Glutamatergic neuron (in vitro differentiated cells): ENCODE measurements around the gene EFHD2. TPM values are rescaled to one million over a fixed set of nuclear protein-coding genes. Genes with fewer than 3 reads are reported as not detected.

Experiments used
- DNase-seq: peaks from one replicate; pipeline ENCODE4 v3.0.0; 2022
- H3K27ac Mint-ChIP-seq: one replicate; pipeline ENCODE4 v1.8.0; 2020; ENCODE audit warnings: mild to moderate bottlenecking, mixed read lengths, inconsistent platforms; ENCODE audit not compliant: unreplicated experiment
- H3K27me3 Mint-ChIP-seq: one replicate; pipeline ENCODE4 v1.8.0; 2020; ENCODE audit warnings: mild to moderate bottlenecking, moderate library complexity, mixed read lengths, inconsistent platforms; ENCODE audit not compliant: unreplicated experiment
- H3K36me3 Mint-ChIP-seq: one replicate; pipeline ENCODE4 v1.8.0; 2020; ENCODE audit warnings: mild to moderate bottlenecking, mixed read lengths, inconsistent platforms; ENCODE audit not compliant: unreplicated experiment
- H3K4me1 Mint-ChIP-seq: one replicate; pipeline ENCODE4 v1.8.0; 2020; ENCODE audit warnings: mild to moderate bottlenecking, low read depth, mixed read lengths, inconsistent platforms; ENCODE audit not compliant: unreplicated experiment
- H3K4me3 Mint-ChIP-seq: one replicate; pipeline ENCODE4 v1.8.0; 2020; ENCODE audit warnings: mild to moderate bottlenecking, mixed read lengths, inconsistent platforms; ENCODE audit not compliant: unreplicated experiment
- H3K9me3 Mint-ChIP-seq: one replicate; pipeline ENCODE4 v1.8.0; 2020; ENCODE audit warnings: mild to moderate bottlenecking, moderate library complexity, mixed read lengths, inconsistent platforms; ENCODE audit not compliant: unreplicated experiment
- CTCF ChIP-seq: fragments of 200-600 bp; sonication (generic); IDR thresholded peaks from one replicate; pipeline ENCODE4 v1.5.0; 2021; ENCODE audit not compliant: partially characterized antibody, unreplicated experiment
- total RNA-seq: library from RNA; stranded (reverse); fragmentation: NEBNext Ultra II Directional; extraction: Animal tissue kit (Norgen Biotek cat#: 25700); gene quantifications from one replicate; pipeline ENCODE4 v1.2.1, GENCODE V29; 2021; ENCODE audit not compliant: unreplicated experiment

EFHD2 gene
- total RNA-seq, 1 donor from 2014 or later: 2.6 TPM

- peaks cover 10% of the 10 kb centered on the region for H3K36me3 Mint-ChIP-seq
- TF ChIP-seq CTCF: no peak
- peaks cover 2% of the 10 kb centered on the region for H3K9me3 Mint-ChIP-seq
- no peaks in the 10 kb centered on the region for H3K4me1 Mint-ChIP-seq
- peaks cover 2% of the 10 kb centered on the region for H3K27me3 Mint-ChIP-seq
- DNase-seq: no peak
- no peak overlapping the region for H3K27ac Mint-ChIP-seq
- H3K4me3 Mint-ChIP-seq: no peak overlapping the region
Measured at GRCh38 chr1:15397236-15397635, 12.5 kb upstream of the EFHD2 start.

GRCh38 chr1:15399710-15400109, 10.0 kb upstream of the EFHD2 start:
- H3K27me3 Mint-ChIP-seq: peaks cover 2% of the 10 kb centered on the region
- no peak overlapping the region for H3K27ac Mint-ChIP-seq
- no peak for TF ChIP-seq CTCF
- H3K4me3 Mint-ChIP-seq: no peak overlapping the region
- DNase-seq: no peak
- no peaks in the 10 kb centered on the region for H3K4me1 Mint-ChIP-seq
- H3K9me3 Mint-ChIP-seq: no peaks in the 10 kb centered on the region
- H3K36me3 Mint-ChIP-seq: peaks cover 10% of the 10 kb centered on the region

- peaks cover 10% of the 10 kb centered on the region for H3K36me3 Mint-ChIP-seq
- no peak overlapping the region for H3K27ac Mint-ChIP-seq
- H3K27me3 Mint-ChIP-seq: peaks cover 5% of the 10 kb centered on the region
- H3K9me3 Mint-ChIP-seq: no peaks in the 10 kb centered on the region
- H3K4me3 Mint-ChIP-seq: no peak overlapping the region
- H3K4me1 Mint-ChIP-seq: no peaks in the 10 kb centered on the region
- DNase-seq: no peak
- no peak for TF ChIP-seq CTCF
Measured at GRCh38 chr1:15400627-15401026, 9.1 kb upstream of the EFHD2 start.

GRCh38 chr1:15401391-15402055, 8.2 kb upstream of the EFHD2 start:
- DNase-seq: no peak
- no peaks in the 10 kb centered on the region for H3K9me3 Mint-ChIP-seq
- peaks cover 5% of the 10 kb centered on the region for H3K27me3 Mint-ChIP-seq
- no peak overlapping the region for H3K27ac Mint-ChIP-seq
- H3K36me3 Mint-ChIP-seq: peaks cover 10% of the 10 kb centered on the region
- H3K4me3 Mint-ChIP-seq: no peak overlapping the region
- TF ChIP-seq CTCF: no peak
- H3K4me1 Mint-ChIP-seq: no peaks in the 10 kb centered on the region

GRCh38 chr1:15402809-15403450, 6.8 kb upstream of the EFHD2 start:
- TF ChIP-seq CTCF: no peak
- H3K27ac Mint-ChIP-seq: no peak overlapping the region
- peaks cover 10% of the 10 kb centered on the region for H3K36me3 Mint-ChIP-seq
- H3K4me1 Mint-ChIP-seq: no peaks in the 10 kb centered on the region
- H3K4me3 Mint-ChIP-seq: no peak overlapping the region
- peaks cover 7% of the 10 kb centered on the region for H3K27me3 Mint-ChIP-seq
- H3K9me3 Mint-ChIP-seq: peaks cover 4% of the 10 kb centered on the region
- DNase-seq: no peak
